Astrocyte (in vitro differentiated cells and primary cell): ENCODE data around the gene ARID5B. TPM values are rescaled to one million over a fixed set of nuclear protein-coding genes. Genes with fewer than 3 reads are reported as not detected.

Experiments
- DNase-seq: peaks from one replicate; pipeline ENCODE4 v3.0.0-alpha.2; 2010; ENCODE audit warnings: low read depth
- FAIRE-seq: peaks from 2 replicates; lab custom pipeline; 2011; peaks lifted over from hg19 to GRCh38; lab: Jason Lieb, UNC
- H2AFZ ChIP-seq: 2 replicates; pipeline ENCODE4 v1.6.0; 2012; ENCODE audit warnings: low read depth, low read length, inconsistent platforms
- H3K27ac ChIP-seq: 2 replicates; pipeline ENCODE4 v1.5.1; 2011; ENCODE audit warnings: low read depth, low read length, inconsistent platforms
- H3K27me3 ChIP-seq: 2 replicates; pipeline ENCODE4 v1.6.0; 2011; ENCODE audit warnings: low read length, inconsistent platforms; ENCODE audit not compliant: insufficient read depth
- H3K36me3 ChIP-seq: 2 replicates; pipeline ENCODE4 v1.5.1; 2011; ENCODE audit warnings: low read length, inconsistent platforms; ENCODE audit not compliant: insufficient read depth
- H3K4me1 ChIP-seq: 2 replicates; pipeline ENCODE4 v1.5.1; 2011; ENCODE audit warnings: low read length, inconsistent platforms; ENCODE audit not compliant: insufficient read depth
- H3K4me2 ChIP-seq: 2 replicates; pipeline ENCODE4 v1.6.0; 2012; ENCODE audit warnings: low read length, inconsistent platforms
- H3K4me3 ChIP-seq: 2 replicates; pipeline ENCODE4 v1.5.1; 2011; ENCODE audit warnings: low read depth, mild to moderate bottlenecking, low read length, inconsistent platforms; ENCODE audit not compliant: insufficient read depth
- H3K79me2 ChIP-seq: 2 replicates; pipeline ENCODE4 v1.6.0; 2012; ENCODE audit warnings: mild to moderate bottlenecking, low read length, inconsistent platforms; ENCODE audit not compliant: insufficient read depth
- H3K9ac ChIP-seq: 2 replicates; pipeline ENCODE4 v1.6.0; 2012; ENCODE audit warnings: mild to moderate bottlenecking, low read length, inconsistent platforms
- H3K9me3 ChIP-seq: 2 replicates; pipeline ENCODE4 v1.5.1; 2012; ENCODE audit warnings: low read depth, mild to moderate bottlenecking, low read length, inconsistent platforms; ENCODE audit not compliant: insufficient read depth
- H4K20me1 ChIP-seq: 2 replicates; pipeline ENCODE4 v1.6.0; 2012; ENCODE audit warnings: low read length, inconsistent platforms; ENCODE audit not compliant: insufficient read depth
- H3K27ac Mint-ChIP-seq: one replicate; pipeline ENCODE4 v1.8.0; 2021; ENCODE audit warnings: mild to moderate bottlenecking, mixed read lengths; ENCODE audit not compliant: unreplicated experiment
- H3K27me3 Mint-ChIP-seq: one replicate; pipeline ENCODE4 v1.8.0; 2021; ENCODE audit warnings: low read depth, mixed read lengths; ENCODE audit not compliant: unreplicated experiment
- H3K36me3 Mint-ChIP-seq: one replicate; pipeline ENCODE4 v1.8.0; 2021; ENCODE audit warnings: low read depth, mixed read lengths; ENCODE audit not compliant: unreplicated experiment
- H3K4me1 Mint-ChIP-seq: one replicate; pipeline ENCODE4 v1.8.0; 2021; ENCODE audit warnings: low read depth, mixed read lengths; ENCODE audit not compliant: unreplicated experiment
- H3K4me3 Mint-ChIP-seq: one replicate; pipeline ENCODE4 v1.8.0; 2021; ENCODE audit warnings: mild to moderate bottlenecking, moderate library complexity, mixed read lengths; ENCODE audit not compliant: unreplicated experiment
- H3K9me3 Mint-ChIP-seq: one replicate; pipeline ENCODE4 v1.8.0; 2021; ENCODE audit warnings: mild to moderate bottlenecking, mixed read lengths; ENCODE audit not compliant: unreplicated experiment
- CTCF ChIP-seq: IDR thresholded peaks from 2 replicates; pipeline ENCODE4 v1.5.1; 2011; ENCODE audit warnings: low read depth, mild to moderate bottlenecking, inconsistent platforms, low read length, moderate library complexity; ENCODE audit not compliant: insufficient read depth
- EZH2 ChIP-seq: IDR thresholded peaks from 2 replicates; pipeline ENCODE4 v1.6.1; 2012; ENCODE audit warnings: mild to moderate bottlenecking, low read length, inconsistent platforms; ENCODE audit not compliant: insufficient read depth
- total RNA-seq: library from RNA; stranded (reverse); gene quantifications from 2 replicates; pipeline ENCODE4 v1.2.1, GENCODE V29; 2021

The ARID5B gene
- total RNA-seq, 1 donor from 2014 or later = 66.0 TPM

DNA sequence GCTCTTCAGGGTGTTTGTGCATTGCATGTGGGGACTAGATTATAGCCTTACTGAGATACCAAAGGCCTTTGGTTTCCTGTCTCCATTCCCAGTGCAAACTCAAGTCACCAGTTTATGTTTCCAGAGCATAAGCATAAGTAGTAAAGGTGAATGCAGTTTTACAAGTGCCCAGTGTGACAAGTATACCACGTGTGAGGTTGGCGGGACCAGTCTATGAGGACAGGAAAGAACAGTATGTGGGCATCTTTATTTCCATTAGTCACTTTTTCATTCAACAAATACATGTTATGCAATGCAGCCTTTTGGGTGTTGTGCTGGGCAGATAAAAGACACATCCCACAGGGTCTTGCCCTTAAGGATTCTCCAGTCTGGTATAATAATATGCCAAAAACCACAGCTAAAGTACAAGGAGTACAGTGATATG is 146.5 kb downstream of the ARID5B start:
- Histone ChIP-seq H3K27me3 (no peaks in the 10 kb centered on the region), H4K20me1 (peaks cover 16% of the 10 kb centered on the region), H3K4me3 (no peak overlapping the region), H3K36me3 (peaks cover 17% of the 10 kb centered on the region), H3K4me1 (peaks cover 62% of the 10 kb centered on the region), H2AFZ (no peak overlapping the region), H3K9me3 (no peaks in the 10 kb centered on the region), H3K9ac (peak overlapping the region; percentile 98), H3K27ac (peak overlapping the region; percentile 97), H3K4me2 (peak overlapping the region; percentile 91), H3K79me2 (peaks cover 65% of the 10 kb centered on the region)
- Mint-ChIP-seq H3K27me3 (no peaks in the 10 kb centered on the region), H3K4me1 (peaks cover 59% of the 10 kb centered on the region), H3K27ac (peak overlapping the region; percentile 98), H3K4me3 (peak overlapping the region; percentile 66), H3K36me3 (peaks cover 9% of the 10 kb centered on the region), H3K9me3 (no peaks in the 10 kb centered on the region)
- no peak for DNase-seq
- no peak for FAIRE-seq
- TF ChIP-seq EZH2 = no peak
- TF ChIP-seq CTCF = no peak

DNA sequence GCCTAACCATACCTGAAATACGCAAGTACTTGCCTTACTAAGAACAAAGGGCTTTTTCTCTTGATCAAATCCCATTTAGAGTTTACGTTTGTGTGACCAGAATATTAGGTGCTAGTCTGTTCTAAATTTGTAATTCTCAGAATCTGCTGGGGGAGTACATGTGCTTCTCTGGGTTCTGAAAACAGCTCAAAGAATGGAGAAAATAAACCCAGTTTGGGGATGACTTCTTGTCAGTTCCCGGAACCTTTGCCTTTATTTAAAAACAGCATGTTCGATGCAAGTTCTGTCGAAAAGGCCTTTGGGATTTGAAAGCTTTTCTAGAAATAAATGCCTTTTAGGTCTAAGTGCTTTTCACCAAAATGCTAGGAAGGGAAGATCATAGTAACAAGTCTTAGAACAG is 147.0 kb downstream of the ARID5B start:
- H3K9ac ChIP-seq = peak overlapping the region; percentile 98
- DNase-seq (no peak), FAIRE-seq (no peak)
- peak overlapping the region; percentile 91 for H3K4me2 ChIP-seq
- H3K79me2 ChIP-seq = peaks cover 70% of the 10 kb centered on the region
- no peak overlapping the region for H2AFZ ChIP-seq
- peaks cover 21% of the 10 kb centered on the region for H4K20me1 ChIP-seq
- TF ChIP-seq EZH2 = no peak
- no peak for TF ChIP-seq CTCF
- H3K27me3 ChIP-seq = no peaks in the 10 kb centered on the region
- H3K36me3 ChIP-seq = peaks cover 22% of the 10 kb centered on the region
- no peaks in the 10 kb centered on the region for H3K9me3 ChIP-seq
- peak overlapping the region; percentile 96 for H3K4me3 ChIP-seq
- Mint-ChIP-seq H3K27ac (peak overlapping the region; percentile 98), H3K36me3 (peaks cover 14% of the 10 kb centered on the region), H3K4me3 (peak overlapping the region; percentile 98), H3K27me3 (no peaks in the 10 kb centered on the region), H3K9me3 (no peaks in the 10 kb centered on the region), H3K4me1 (peaks cover 59% of the 10 kb centered on the region)
- peak overlapping the region; percentile 97 for H3K27ac ChIP-seq
- peaks cover 58% of the 10 kb centered on the region for H3K4me1 ChIP-seq

DNA sequence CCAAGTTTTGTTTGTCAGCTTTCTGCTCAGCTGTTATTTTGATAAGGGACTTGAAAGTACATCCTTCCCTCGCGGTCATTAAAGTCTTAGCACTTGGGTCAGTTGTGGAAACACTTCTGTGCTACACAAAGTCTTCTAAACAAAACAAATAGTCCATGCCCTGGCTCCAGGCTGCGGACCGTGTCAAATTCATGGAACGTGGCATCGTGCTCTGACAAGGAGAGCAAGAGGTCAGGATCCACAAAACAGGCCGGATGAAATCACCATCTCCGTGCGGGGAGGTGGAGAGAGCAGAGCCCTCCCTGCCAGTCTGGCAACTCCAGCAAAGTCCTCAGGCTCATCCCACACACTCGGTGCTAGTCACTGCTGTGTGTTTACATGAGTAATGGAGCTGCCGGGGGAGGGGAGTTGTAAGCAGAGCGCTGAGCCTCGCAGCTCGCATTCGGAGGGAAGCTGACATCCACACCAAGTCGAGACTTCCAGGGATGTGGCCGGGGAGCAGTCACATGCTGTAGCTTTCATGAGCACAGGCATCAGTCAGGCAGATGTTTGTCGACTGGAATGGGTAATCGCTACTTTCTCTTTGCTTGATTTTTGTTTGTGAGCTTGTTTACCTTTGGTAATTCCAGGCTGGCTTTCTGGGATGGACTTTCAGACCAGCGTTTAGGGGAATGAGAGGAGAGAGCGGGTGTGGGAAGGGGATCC is 147.6 kb downstream of the ARID5B start:
- Histone ChIP-seq H3K27me3 (no peaks in the 10 kb centered on the region), H3K27ac (peak overlapping the region; percentile 97), H3K9ac (peak overlapping the region; percentile 98), H3K36me3 (peaks cover 28% of the 10 kb centered on the region), H2AFZ (no peak overlapping the region), H3K4me2 (peak overlapping the region; percentile 91), H4K20me1 (peaks cover 27% of the 10 kb centered on the region), H3K9me3 (no peaks in the 10 kb centered on the region), H3K79me2 (peaks cover 76% of the 10 kb centered on the region), H3K4me3 (peak overlapping the region; percentile 96), H3K4me1 (peaks cover 56% of the 10 kb centered on the region)
- FAIRE-seq = peak; percentile 81
- Mint-ChIP-seq H3K9me3 (no peaks in the 10 kb centered on the region), H3K4me1 (peaks cover 60% of the 10 kb centered on the region), H3K27me3 (no peaks in the 10 kb centered on the region), H3K27ac (peak overlapping the region; percentile 98), H3K4me3 (peak overlapping the region; percentile 98), H3K36me3 (peaks cover 19% of the 10 kb centered on the region)
- peak; percentile 97 for DNase-seq
- TF ChIP-seq CTCF (no peak), EZH2 (no peak)
